NCI-H1694 treated with DMSO at 0.1 percent for 48 hours (cell line): Measurements from ENCODE around the gene CHRND.

Experiments
- DNase-seq: peaks from one replicate; lab custom pipeline; 2025; lab: John Stamatoyannopoulos, UW

CHRND gene

DNA sequence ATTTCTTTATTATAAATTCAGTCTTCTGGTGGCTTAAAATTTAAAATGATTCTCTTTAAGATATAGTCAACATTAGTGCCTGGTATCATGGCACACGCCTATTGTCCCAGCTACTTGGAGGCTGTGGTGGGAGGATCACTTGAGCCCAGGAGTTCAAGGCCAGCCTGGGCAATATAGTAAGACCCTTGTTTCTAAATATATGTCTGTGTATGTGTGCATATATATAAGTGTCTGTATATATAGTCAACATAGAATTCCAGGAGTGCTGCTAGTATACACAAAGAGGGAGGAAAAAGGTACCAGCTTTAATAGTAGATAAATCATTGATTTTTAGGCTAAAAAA lies 49.4 kb downstream of the CHRND start:
- DNase-seq = no peak

GRCh38 chr2:232576995-232577394 lies 51.0 kb downstream of the CHRND start:
- no peak for DNase-seq

- DNase-seq = no peak
Measured at GRCh38 chr2:232577841-232578240, 51.9 kb downstream of the CHRND start.

GRCh38 chr2:232578626-232579025 lies 52.7 kb downstream of the CHRND start:
- DNase-seq = no peak

- DNase-seq = no peak
Measured at GRCh38 chr2:232580648-232580981, 54.7 kb downstream of the CHRND start.

DNA sequence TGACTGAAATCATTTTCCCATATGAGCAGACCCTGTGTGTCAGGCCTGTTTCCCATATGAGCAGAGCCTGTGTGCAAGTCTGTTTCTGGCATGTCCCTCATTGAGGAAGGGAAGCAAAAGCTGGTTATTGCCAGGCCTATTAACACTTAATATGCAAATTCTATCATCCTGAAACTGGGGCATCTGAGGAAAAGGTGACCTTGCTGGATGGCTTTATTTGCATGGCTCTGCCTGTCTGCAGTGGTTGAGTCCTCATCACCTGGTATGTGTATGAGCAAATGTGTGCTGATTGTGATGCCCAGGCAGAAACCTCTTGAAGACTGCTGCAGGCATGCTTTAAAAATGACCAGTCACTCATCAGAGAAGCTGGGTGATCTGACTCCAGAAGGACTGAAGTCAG lies 55.8 kb downstream of the CHRND start:
- DNase-seq = no peak

- no peak for DNase-seq
Measured at GRCh38 chr2:232584238-232584637, 58.3 kb downstream of the CHRND start.
